Muscle of leg (tissue), 16 donors: ENCODE data around the gene ZNF726. TPM values are rescaled to one million over a fixed set of nuclear protein-coding genes. Genes with fewer than 3 reads are reported as not detected.
"Not testable (repeated sequence)": the region's sequence is repeated elsewhere in the genome, so short reads cannot be mapped to it uniquely, and the experiment has no call there.

Experiments
- DNase-seq: peaks from one replicate; pipeline ENCODE4 v3.0.0; 2013
- H3K27ac ChIP-seq: one replicate; pipeline ENCODE4 v1.5.1; 2013; ENCODE audit warnings: mild to moderate bottlenecking, low read length, control low read depth
- H3K27me3 ChIP-seq: one replicate; pipeline ENCODE4 v1.6.1; 2013; ENCODE audit warnings: low read length; ENCODE audit not compliant: control insufficient read depth, insufficient read depth
- H3K36me3 ChIP-seq: one replicate; pipeline ENCODE4 v1.6.1; 2013; ENCODE audit warnings: low read length; ENCODE audit not compliant: control insufficient read depth, insufficient read depth
- H3K4me1 ChIP-seq: one replicate; pipeline ENCODE4 v1.6.1; 2013; ENCODE audit warnings: low read length; ENCODE audit not compliant: control insufficient read depth, insufficient read depth
- H3K4me3 ChIP-seq: one replicate; pipeline ENCODE4 v1.5.1; 2013; ENCODE audit warnings: low read length, control low read depth
- H3K9me3 ChIP-seq: replicated peaks from 2 replicates; pipeline ENCODE4 v1.6.1; 2013; ENCODE audit warnings: low read depth, low read length; ENCODE audit not compliant: control insufficient read depth
- WGBS: methylation state at CpG from one replicate; pipeline ENCODE4 v1.1.5; 2013; ENCODE audit warnings: missing lambda C conversion rate; ENCODE audit not compliant: insufficient coverage; 5-methylcytosine and 5-hydroxymethylcytosine counted together
- long read RNA-seq, 11 donors: transcript quantifications; one replicate each; lab custom pipeline, GENCODE V29; 2026
- polyA plus RNA-seq, 8 donors: library from polyadenylated mRNA; unstranded; fragments of 120-200 nt; gene quantifications; one replicate each; pipeline versions ENCODE4 v1.2.1 to v1.2.3, GENCODE V29; 2013; ENCODE audit warnings: inconsistent platforms in 1 of 8, low replicate concordance in 1 of 8; ENCODE audit not compliant: insufficient read length in 8 of 8, insufficient read depth in 1 of 8
- total RNA-seq: library from RNA; stranded (reverse); fragments of 120-200 nt; gene quantifications from one replicate; pipeline ENCODE4 v1.2.4, GENCODE V29; 2013

ZNF726 gene
- total RNA-seq, result 5.7 TPM
- 1 to 10 TPM; 3.3 to 5.7 (median 4.1) TPM for polyA plus RNA-seq
- long read RNA-seq, donor 1, result 0 reads
- long read RNA-seq, donor 2, partial matches to known transcripts, result 0 of 1 reads
- long read RNA-seq, donor 2, other reads (novel, unspliced or antisense), result 0 of 1 reads
- long read RNA-seq, donor 3, partial matches to known transcripts, result 0 of 1 reads
- long read RNA-seq, donor 3, other reads (novel, unspliced or antisense), result 0 of 1 reads
- long read RNA-seq, donor 4, result 0 reads
- long read RNA-seq, donor 5, transcript ZNF726-204 (3 exons, 1,798 nt), result major isoform, 5 of 5 reads
- long read RNA-seq, donor 5, partial matches to known transcripts, result 0 of 5 reads
- long read RNA-seq, donor 5, other reads (novel, unspliced or antisense), result 0 of 5 reads
- long read RNA-seq, donor 6, partial matches to known transcripts, result 0 of 5 reads
- long read RNA-seq, donor 6, other reads (novel, unspliced or antisense), result 0 of 5 reads
- long read RNA-seq, donor 7, partial matches to known transcripts, result 0 of 2 reads
- long read RNA-seq, donor 7, other reads (novel, unspliced or antisense), result 0 of 2 reads
- long read RNA-seq, donor 8, partial matches to known transcripts, result 0 of 1 reads
- long read RNA-seq, donor 8, other reads (novel, unspliced or antisense), result 0 of 1 reads
- long read RNA-seq, donor 9, partial matches to known transcripts, result 0 of 2 reads
- long read RNA-seq, donor 9, other reads (novel, unspliced or antisense), result 0 of 2 reads
- long read RNA-seq, donor 10, result 0 reads
- long read RNA-seq, donor 11, partial matches to known transcripts, result 0 of 1 reads
- long read RNA-seq, donor 11, other reads (novel, unspliced or antisense), result 0 of 1 reads

GRCh38 chr19:23914402-23915286 lies at the start of gene ZNF726:
TSS of gene ZNF726 (plus strand) at chr19:23914886. CDS start at chr19:23914995, 109 bp downstream.
- DNase-seq, result peak; percentile 99
- peak within 1 kb of the TSS; percentile 82 for H3K27ac ChIP-seq
- WGBS, result 8% methylated on average over 27 of the region's 44 CpGs

GRCh38 chr19:23867895-23868294 lies 46.8 kb upstream of the ZNF726 start:
- H3K27ac ChIP-seq, result no peak overlapping the region
- no peak for DNase-seq
- no peak overlapping the region for H3K4me3 ChIP-seq
- H3K36me3 ChIP-seq, result no peaks in the 10 kb centered on the region
- H3K9me3 ChIP-seq, result peaks cover 5% of the 10 kb centered on the region
- 100% methylated on average over 3 of the region's 4 CpGs for WGBS
- H3K27me3 ChIP-seq, result no peaks in the 10 kb centered on the region
- no peaks in the 10 kb centered on the region for H3K4me1 ChIP-seq

More at GRCh38 chr19:23914402-23915286, at the start of gene ZNF726:
- H3K4me1 ChIP-seq, result peaks cover 8% of the 10 kb centered on the region
- no peaks in the 10 kb centered on the region for H3K27me3 ChIP-seq
- peak within 1 kb of the TSS; percentile 78 for H3K4me3 ChIP-seq
- H3K36me3 ChIP-seq, result no peaks in the 10 kb centered on the region
- H3K9me3 ChIP-seq, result no peaks in the 10 kb centered on the region

GRCh38 chr19:23868630-23869029 lies 46.1 kb upstream of the ZNF726 start:
- DNase-seq, result no peak
- peaks cover 5% of the 10 kb centered on the region for H3K9me3 ChIP-seq

GRCh38 chr19:23872282-23872919 lies 42.3 kb upstream of the ZNF726 start:
- Histone ChIP-seq H3K27me3 (no peaks in the 10 kb centered on the region), H3K4me1 (no peaks in the 10 kb centered on the region), H3K27ac (no peak overlapping the region), H3K36me3 (no peaks in the 10 kb centered on the region), H3K4me3 (no peak overlapping the region), H3K9me3 (peaks cover 6% of the 10 kb centered on the region)
- DNase-seq, result no peak
- 100% methylated on average over 1 of the region's 1 CpG for WGBS

More at GRCh38 chr19:23868630-23869029, 46.1 kb upstream of the ZNF726 start:
- Histone ChIP-seq H3K27me3 (no peaks in the 10 kb centered on the region), H3K27ac (no peak overlapping the region), H3K4me1 (no peaks in the 10 kb centered on the region), H3K36me3 (no peaks in the 10 kb centered on the region), H3K4me3 (no peak overlapping the region)
- WGBS, result 96% methylated on average over 3 of the region's 3 CpGs

GRCh38 chr19:23876261-23876660 lies 38.4 kb upstream of the ZNF726 start:
- no peak overlapping the region for H3K27ac ChIP-seq
- H3K4me3 ChIP-seq, result no peak overlapping the region
- WGBS, result no CpG with 5 or more reads among the region's 12 CpGs
- H3K36me3 ChIP-seq, result no peaks in the 10 kb centered on the region
- peaks cover 14% of the 10 kb centered on the region for H3K9me3 ChIP-seq
- no peaks in the 10 kb centered on the region for H3K27me3 ChIP-seq
- no peak for DNase-seq
- H3K4me1 ChIP-seq, result no peaks in the 10 kb centered on the region

GRCh38 chr19:23876756-23877155 lies 37.9 kb upstream of the ZNF726 start:
- not testable (repeated sequence) for H3K36me3 ChIP-seq, DNase-seq, H3K27me3 ChIP-seq, H3K4me1 ChIP-seq, H3K4me3 ChIP-seq, H3K27ac ChIP-seq
- H3K9me3 ChIP-seq, result peaks cover 14% of the 10 kb centered on the region
- WGBS, result no CpG with 5 or more reads among the region's 3 CpGs

- Histone ChIP-seq H3K9me3 (peaks cover 19% of the 10 kb centered on the region), H3K4me3 (no peak overlapping the region), H3K27ac (no peak overlapping the region), H3K27me3 (no peaks in the 10 kb centered on the region), H3K4me1 (no peaks in the 10 kb centered on the region), H3K36me3 (no peaks in the 10 kb centered on the region)
- no peak for DNase-seq
- 60% methylated on average over 5 of the region's 5 CpGs for WGBS
These were observed 32.2 kb upstream of the ZNF726 start for GRCh38 chr19:23882493-23882892.

GRCh38 chr19:23884363-23884762 lies 30.3 kb upstream of the ZNF726 start:
- no peak for DNase-seq

GRCh38 chr19:23887642-23888041 lies 27.0 kb upstream of the ZNF726 start:
- 86% methylated on average over 5 of the region's 5 CpGs for WGBS
- DNase-seq, result no peak

More at GRCh38 chr19:23884363-23884762, 30.3 kb upstream of the ZNF726 start:
- WGBS, result 100% methylated on average over 1 of the region's 2 CpGs
- Histone ChIP-seq H3K4me3 (no peak overlapping the region), H3K4me1 (no peaks in the 10 kb centered on the region), H3K9me3 (peaks cover 27% of the 10 kb centered on the region), H3K36me3 (no peaks in the 10 kb centered on the region), H3K27me3 (no peaks in the 10 kb centered on the region), H3K27ac (no peak overlapping the region)

More at GRCh38 chr19:23887642-23888041, 27.0 kb upstream of the ZNF726 start:
- Histone ChIP-seq H3K4me1 (no peaks in the 10 kb centered on the region), H3K27me3 (no peaks in the 10 kb centered on the region), H3K9me3 (peaks cover 27% of the 10 kb centered on the region), H3K4me3 (no peak overlapping the region), H3K27ac (no peak overlapping the region), H3K36me3 (no peaks in the 10 kb centered on the region)
